HepG2 (cell line): Measurements from ENCODE around the gene NR1H3. TPM values are rescaled to one million over a fixed set of nuclear protein-coding genes. Genes with fewer than 3 reads are reported as not detected.

Experiments
- ATAC-seq: fragments of 200-7000 bp; cut with Tn5 transposase; 3 replicates; pipeline ENCODE4 v1.9.1; 2020; ENCODE audit warnings: mild to moderate bottlenecking, moderate library complexity
- BruUV-seq: library from RNA; stranded (reverse); fragments of 400-500 nt; replicated peaks from 2 replicates; lab custom pipeline; 2021; lab: Mats Ljungman, UMichigan
- CTCF ChIA-PET: fragments of 300-600 bp; formaldehyde crosslinking; extraction: SDS; loops from one replicate; lab custom pipeline; 2021; ENCODE audit warnings: low total read pairs, inconsistent platforms, low intra/inter-chr PET ratio; lab: Yijun Ruan, JAX
- POLR2A ChIA-PET: fragments of 350-600 bp; sonication (Branson Sonifier 250); formaldehyde crosslinking; loops from one replicate; lab custom pipeline; 2020; ENCODE audit warnings: antibody characterized with exemption, inconsistent platforms; lab: Yijun Ruan, JAX
- DNase-seq: peaks from one replicate; pipeline ENCODE4 v3.0.0-alpha.2; 2015; ENCODE audit warnings: low spot score
- FAIRE-seq: peaks from 3 replicates; lab custom pipeline; 2011; peaks lifted over from hg19 to GRCh38; lab: Jason Lieb, UNC
- H2AFZ ChIP-seq: one replicate; pipeline ENCODE4 v1.6.1; 2011; ENCODE audit warnings: low read length, inconsistent platforms
- H3K27ac ChIP-seq: fragments of 300-600 bp; 3 replicates; pipeline ENCODE4 v1.8.0; 2011; ENCODE audit warnings: mixed run types, mild to moderate bottlenecking, mixed read lengths, low read length, inconsistent platforms; ENCODE audit not compliant: insufficient read depth; ENCODE audit errors: extremely low read length
- H3K27me3 ChIP-seq, 2 experiments: fragments of 200-600 bp in 1 of 2; 2 replicates in 1 of 2; 3 replicates in 1 of 2; pipeline versions ENCODE4 v1.6.0 to v1.8.0; 2011; ENCODE audit warnings: low read length in 2 of 2, mild to moderate bottlenecking in 2 of 2, moderate library complexity in 2 of 2, inconsistent platforms in 1 of 2; ENCODE audit not compliant: insufficient read depth in 2 of 2, control insufficient read depth in 1 of 2
- H3K36me3 ChIP-seq, 2 experiments: fragments of 200-600 bp in 1 of 2; replicated peaks in 1 of 2; 2 replicates in 1 of 2; 3 replicates in 1 of 2; pipeline versions ENCODE4 v1.5.1 to v1.8.0; 2011; ENCODE audit warnings: low read length in 2 of 2, inconsistent platforms in 1 of 2; ENCODE audit not compliant: insufficient read depth in 2 of 2, control insufficient read depth in 1 of 2
- H3K4me1 ChIP-seq: 2 replicates; pipeline ENCODE4 v1.5.1; 2012; ENCODE audit warnings: low read length, inconsistent platforms; ENCODE audit not compliant: insufficient read depth
- H3K4me2 ChIP-seq: 2 replicates; pipeline ENCODE4 v1.6.0; 2011; ENCODE audit warnings: low read depth, low read length, inconsistent platforms
- H3K4me3 ChIP-seq, 3 experiments: fragments of 200-600 bp in 1 of 3; sonication (generic), shearing (Covaris generic) in 1 of 3; replicated peaks in 1 of 3; 2 replicates each; pipeline ENCODE4 v1.5.1; 2011 to 2016; ENCODE audit warnings: low read length in 3 of 3, inconsistent platforms in 2 of 3, low read depth in 2 of 3, mild to moderate bottlenecking in 2 of 3, control low read depth in 1 of 3, mixed read lengths in 1 of 3; ENCODE audit not compliant: insufficient read depth in 1 of 3
- H3K79me2 ChIP-seq: one replicate; pipeline ENCODE4 v1.6.1; 2011; ENCODE audit warnings: low read length, inconsistent platforms; ENCODE audit not compliant: insufficient read depth
- H3K9ac ChIP-seq: 2 replicates; pipeline ENCODE4 v1.6.0; 2011; ENCODE audit warnings: mild to moderate bottlenecking, low read depth, low read length, inconsistent platforms; ENCODE audit not compliant: insufficient read depth
- H3K9me3 ChIP-seq: 2 replicates; pipeline ENCODE4 v1.5.1; 2012; ENCODE audit warnings: mild to moderate bottlenecking, low read length
- H4K20me1 ChIP-seq: 2 replicates; pipeline ENCODE4 v1.6.0; 2011; ENCODE audit warnings: inconsistent platforms, mild to moderate bottlenecking, low read length, moderate library complexity; ENCODE audit not compliant: insufficient read depth
- FOXJ3 ChIP-seq: sonication (generic); formaldehyde crosslinking; IDR thresholded peaks from 2 replicates; pipeline ENCODE4 v1.4.0; 2020; ENCODE audit warnings: missing genetic modification reagents, mild to moderate bottlenecking, borderline replicate concordance
- HMG20A ChIP-seq: IDR thresholded peaks from 2 replicates; pipeline ENCODE4 v1.6.1; 2016; ENCODE audit warnings: borderline replicate concordance
- HMG20B ChIP-seq: conservative IDR thresholded peaks from 2 replicates; pipeline ENCODE4 v1.6.1; 2016; ENCODE audit warnings: missing genetic modification reagents, missing compliant biosample characterization
- LCORL ChIP-seq, 2 experiments: fragments of 450-650 bp in 1 of 2; sonication (generic) in 1 of 2; formaldehyde crosslinking in 1 of 2; IDR thresholded peaks; 2 replicates each; pipeline versions ENCODE4 v1.5.0 to v1.6.1; 2017 to 2020; ENCODE audit warnings: antibody characterized with exemption in 1 of 2, missing genetic modification reagents in 1 of 2
- NBN ChIP-seq: fragments of 450-650 bp; conservative IDR thresholded peaks from 2 replicates; pipeline ENCODE4 v1.6.1; 2017
- SETDB1 ChIP-seq: sonication (generic); formaldehyde crosslinking; IDR thresholded peaks from 2 replicates; pipeline ENCODE4 v1.5.1; 2020; ENCODE audit warnings: missing genetic modification reagents, mild to moderate bottlenecking, borderline replicate concordance
- U2AF1 ChIP-seq: fragments of 200-400 bp; formaldehyde crosslinking; optimal IDR thresholded peaks from 2 replicates; pipeline ENCODE3; 2017; ENCODE audit warnings: mild to moderate bottlenecking, low read depth, low read length
- ZNF296 ChIP-seq: sonication (generic); formaldehyde crosslinking; conservative IDR thresholded peaks from 2 replicates; pipeline ENCODE4 v1.5.0; 2020; ENCODE audit warnings: mild to moderate bottlenecking, missing genetic modification reagents
- ZNF564 ChIP-seq: sonication (generic); formaldehyde crosslinking; IDR thresholded peaks from 2 replicates; pipeline ENCODE4 v1.8.1; 2023; ENCODE audit warnings: mild to moderate bottlenecking, missing genetic modification reagents
- ZNF652 ChIP-seq: IDR thresholded peaks from 2 replicates; pipeline ENCODE4 v1.6.1; 2016; ENCODE audit warnings: low read depth, borderline replicate concordance
- ZNF784 ChIP-seq: sonication (generic); formaldehyde crosslinking; IDR thresholded peaks from 2 replicates; pipeline ENCODE4 v1.5.1; 2020; ENCODE audit warnings: missing genetic modification reagents, mild to moderate bottlenecking, borderline replicate concordance
- ZSCAN12 ChIP-seq: sonication (generic); formaldehyde crosslinking; IDR thresholded peaks from 2 replicates; pipeline ENCODE4 v1.9.0; 2021; ENCODE audit warnings: mild to moderate bottlenecking, missing genetic modification reagents
- WGBS: methylation state at CpG from one replicate; pipeline ENCODE4 v1.1.6; 2017; ENCODE audit warnings: low lambda C conversion rate; 5-methylcytosine and 5-hydroxymethylcytosine counted together
- in situ Hi-C: cut with HindIII; loops from 2 replicates; pipeline ENCODE4 v1.10.0; 2017; ENCODE audit warnings: low pct_unique_long_range_greater_than_20kb; ENCODE audit not compliant: extremely low pct_ligation_motif_present
- intact Hi-C: fragments of 100-400 bp; cut with micrococcal nuclease; formaldehyde crosslinking; loops from one replicate; pipeline ENCODE4 v1.10.0; 2022; ENCODE audit not compliant: unreplicated experiment
- polyA plus RNA-seq, 8 experiments: library from polyadenylated mRNA; depleted of rRNA in 3 of 8; stranded (reverse) in 7 of 8; unstranded in 1 of 8; fragments of >200 nt; fragmentation: Illumina TruSeq in 4 of 8; extraction: Trizol in 4 of 8; gene quantifications; 2 replicates each; pipeline versions ENCODE4 v1.2.1 to v1.2.3, GENCODE V29; 2011 to 2016; ENCODE audit warnings: low read depth in 4 of 8, missing spikeins in 1 of 8, mixed read lengths in 1 of 8; ENCODE audit not compliant: insufficient read depth in 1 of 8
- total RNA-seq, 5 experiments: library from RNA; depleted of rRNA; stranded (reverse); fragments of >200 nt; fragmentation: Illumina TruSeq; extraction: Trizol; gene quantifications; 2 replicates each; pipeline ENCODE4 v1.2.3, GENCODE V29; 2016; ENCODE audit warnings: low read depth in 1 of 5
- TF ChIP-seq, protein P1 (sequence below): sonication (generic); formaldehyde crosslinking; IDR thresholded peaks from 2 replicates; pipeline ENCODE4 v1.8.1; 2023; ENCODE audit warnings: mild to moderate bottlenecking, missing genetic modification reagents

NR1H3 gene
- total and polyA plus RNA-seq, 2 of the 13 experiments (the other 11 are each of a cell fraction or from before 2014, with no cell fraction given): 41.8 to 102 TPM

- BruUV-seq: no TSS peak
- peaks cover 9 to 16% of the 10 kb centered on the region in 2 experiments; a peak in 4 of 5 replicates for H3K36me3 ChIP-seq
- peak overlapping the region in 2 of 3 experiments; percentile 69 to 92; a peak in 4 of 6 replicates for H3K4me3 ChIP-seq
- peak overlapping the region; percentile 88 for H3K4me2 ChIP-seq
- H3K4me1 ChIP-seq: peaks cover 66% of the 10 kb centered on the region
- H3K79me2 ChIP-seq: peaks cover 35% of the 10 kb centered on the region
- DNase-seq (no peak), ATAC-seq (no peak), FAIRE-seq (no peak)
- H3K27ac ChIP-seq: no peak overlapping the region
- no peaks in the 10 kb centered on the region for H3K9me3 ChIP-seq
- TF ChIP-seq ZNF784 (CRISPR knock-in tag) (no peak), ZNF564 (CRISPR knock-in tag) (no peak), HMG20B (CRISPR knock-in tag) (no peak), U2AF1 (no peak), ZNF652 (no peak), HMG20A (CRISPR knock-in tag) (no peak), ZSCAN12 (CRISPR knock-in tag) (no peak), ZNF296 (CRISPR knock-in tag) (no peak), FOXJ3 (CRISPR knock-in tag) (no peak), SETDB1 (no peak), NBN (no peak), LCORL (IDR thresholded peaks at IDR 0.05) (no peak), LCORL (CRISPR knock-in tag; IDR thresholded peaks at IDR 0.05) (no peak)
- TF ChIP-seq, protein P1, sequence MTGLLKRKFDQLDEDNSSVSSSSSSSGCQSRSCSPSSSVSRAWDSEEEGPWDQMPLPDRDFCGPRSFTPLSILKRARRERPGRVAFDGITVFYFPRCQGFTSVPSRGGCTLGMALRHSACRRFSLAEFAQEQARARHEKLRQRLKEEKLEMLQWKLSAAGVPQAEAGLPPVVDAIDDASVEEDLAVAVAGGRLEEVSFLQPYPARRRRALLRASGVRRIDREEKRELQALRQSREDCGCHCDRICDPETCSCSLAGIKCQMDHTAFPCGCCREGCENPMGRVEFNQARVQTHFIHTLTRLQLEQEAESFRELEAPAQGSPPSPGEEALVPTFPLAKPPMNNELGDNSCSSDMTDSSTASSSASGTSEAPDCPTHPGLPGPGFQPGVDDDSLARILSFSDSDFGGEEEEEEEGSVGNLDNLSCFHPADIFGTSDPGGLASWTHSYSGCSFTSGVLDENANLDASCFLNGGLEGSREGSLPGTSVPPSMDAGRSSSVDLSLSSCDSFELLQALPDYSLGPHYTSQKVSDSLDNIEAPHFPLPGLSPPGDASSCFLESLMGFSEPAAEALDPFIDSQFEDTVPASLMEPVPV (CRISPR knock-in tag): no peak
- no peaks in the 10 kb centered on the region for H4K20me1 ChIP-seq
- no peaks in the 10 kb centered on the region; a peak in 1 of 5 replicates for H3K27me3 ChIP-seq
- POLR2A ChIA-PET: interaction anchor here (0.9 to 4.1 kb wide), 9 partner anchors 11 to 69 kb away, joined by 3 to 106 read pairs (median 30); partner anchors contain the start of genes ARFGAP2, DDB2 and NR1H3
- peak overlapping the region; percentile 84 for H3K9ac ChIP-seq
- intact Hi-C loops: no loop called here
- in situ Hi-C loops: loop anchor here (5.0 kb wide), 1 partner anchor 70 kb away; the partner anchor contains the start of gene ARFGAP2
- 100% methylated on average over 2 of the region's 5 CpGs for WGBS
- CTCF ChIA-PET: no interaction called here
- no peak overlapping the region for H2AFZ ChIP-seq
Measured at GRCh38 chr11:47247502-47247901, 10.3 kb upstream of the NR1H3 start.
